Left lobe of liver (tissue), 2 donors: ENCODE measurements around the gene BLOC1S4. TPM values are rescaled to one million over a fixed set of nuclear protein-coding genes. Genes with fewer than 3 reads are reported as not detected.

Experiments used
- ATAC-seq: fragments of 200-7000 bp; cut with Tn5 transposase; one replicate; pipeline ENCODE4 v1.9.1; 2020; ENCODE audit warnings: mild to moderate bottlenecking, moderate library complexity
- DNase-seq: peaks from one replicate; pipeline ENCODE4 v3.0.0-alpha.2; 2020; ENCODE audit warnings: low spot score
- total RNA-seq: library from RNA; stranded (reverse); gene quantifications from one replicate; pipeline ENCODE4 v1.2.1, GENCODE V29; 2021
- donor health status: DM: no; HTN: no; CAD: no; lungs with moderate emphysema.
- donor health status: DM: no; HTN: yes; CAD: no.

Gene BLOC1S4
- total RNA-seq, 1 donor from 2014 or later, result 6.5 TPM

DNA sequence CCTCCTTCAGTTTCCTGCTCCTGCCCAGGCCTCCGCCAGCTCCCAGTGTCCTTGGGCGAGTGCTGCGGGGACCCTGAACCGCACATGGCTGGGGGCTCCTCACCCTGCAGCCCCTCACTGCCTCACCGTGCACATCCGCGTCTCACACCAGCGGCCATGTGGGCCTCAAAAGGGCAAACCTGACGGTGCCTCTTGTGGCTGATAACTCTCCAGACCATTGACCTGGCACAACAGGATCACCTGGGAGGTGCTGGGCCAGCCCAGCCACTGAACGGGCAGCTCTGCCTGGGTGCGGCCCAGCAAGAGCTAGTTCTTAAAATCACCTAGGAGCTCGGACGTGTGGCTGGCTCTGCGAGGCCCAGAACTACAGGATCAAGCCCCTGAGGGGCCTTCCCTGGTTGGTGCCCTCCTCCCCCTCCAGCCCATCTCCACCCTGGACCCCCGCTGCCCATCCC, 26.4 kb upstream of the BLOC1S4 start:
- DNase-seq, result peak; percentile 63

GRCh38 chr4:6692379-6692778, 23.6 kb upstream of the BLOC1S4 start:
- ATAC-seq, result no peak
- DNase-seq, result no peak

More for the DNA sequence above, 26.4 kb upstream of the BLOC1S4 start:
- peak; percentile 90 for ATAC-seq

DNA sequence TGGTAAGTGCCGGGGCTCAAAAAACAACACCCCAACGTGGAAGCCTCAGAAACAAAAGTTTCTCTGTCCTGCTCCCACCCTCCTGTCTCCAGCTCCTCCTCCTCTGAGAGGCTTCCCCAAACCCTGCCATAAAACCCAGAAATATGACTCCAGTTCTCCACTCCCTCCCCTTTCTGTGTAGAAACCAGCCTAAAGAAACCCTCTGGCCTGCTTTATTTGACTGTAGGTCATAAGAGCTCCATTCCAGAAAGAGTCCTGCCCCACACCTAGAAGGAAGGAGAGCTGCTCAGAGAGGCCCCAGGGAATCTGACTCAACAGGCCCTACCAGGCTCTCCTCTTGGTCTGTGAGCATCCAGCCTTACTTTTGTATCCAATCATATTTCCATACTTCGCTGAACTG, 23.2 kb upstream of the BLOC1S4 start:
- ATAC-seq (no peak), DNase-seq (no peak)

DNA sequence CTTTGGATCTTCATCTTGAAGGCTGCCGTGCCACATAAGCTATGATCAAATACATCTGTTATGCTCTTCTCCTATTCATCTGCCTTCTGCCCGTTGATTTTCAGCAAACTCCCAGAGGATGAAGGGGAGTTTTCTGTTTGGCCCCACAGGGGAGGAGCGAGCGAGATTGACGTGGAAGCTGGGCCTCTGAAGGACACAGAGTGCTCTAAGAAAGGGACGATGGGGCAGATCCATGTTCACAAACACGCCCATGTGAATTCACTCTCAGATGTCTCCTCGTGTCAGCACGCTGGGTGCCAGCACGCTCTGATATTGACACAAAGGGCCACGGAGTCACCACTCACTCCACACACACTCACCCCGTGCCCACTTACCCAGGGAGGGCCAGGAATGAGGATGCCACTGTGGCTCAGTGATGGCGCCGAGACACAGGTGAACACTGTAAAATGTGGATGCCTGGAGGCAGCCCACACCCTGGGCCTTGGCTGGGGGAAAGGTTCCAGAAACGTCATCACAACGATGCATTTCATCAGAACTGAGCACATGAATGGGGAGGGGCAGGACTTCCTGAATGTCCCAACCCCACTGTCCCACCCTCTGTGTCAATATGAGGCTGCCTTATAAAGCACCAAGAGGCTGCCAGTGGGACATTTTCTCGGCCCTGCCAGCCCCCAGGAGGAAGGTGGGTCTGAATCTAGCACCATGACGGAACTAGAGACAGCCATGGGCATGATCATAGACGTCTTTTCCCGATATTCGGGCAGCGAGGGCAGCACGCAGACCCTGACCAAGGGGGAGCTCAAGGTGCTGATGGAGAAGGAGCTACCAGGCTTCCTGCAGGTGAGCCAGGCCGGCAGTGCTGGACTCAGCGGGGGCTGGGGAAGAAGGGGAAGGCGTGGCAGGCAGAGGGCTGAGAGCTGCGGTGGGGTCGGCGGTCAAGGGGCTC, 22.5 kb upstream of the BLOC1S4 start, which contains the start of gene S100P:
S100P (plus strand) TSS at position 648 of the 946 bp plus-strand sequence; CDS start at position 703, 55 bp downstream.
- no peak for DNase-seq
- no peak for ATAC-seq

- DNase-seq, result no peak
Observed at GRCh38 chr4:6694177-6694901, 21.6 kb upstream of the BLOC1S4 start.

GRCh38 chr4:6695660-6696610, 20.0 kb upstream of the BLOC1S4 start:
- DNase-seq (peak; percentile 84), ATAC-seq (peak; percentile 92)

More at GRCh38 chr4:6694177-6694901, 21.6 kb upstream of the BLOC1S4 start:
- ATAC-seq, result no peak

- DNase-seq, result no peak
Observed at GRCh38 chr4:6696611-6697010, 19.4 kb upstream of the BLOC1S4 start.

DNA sequence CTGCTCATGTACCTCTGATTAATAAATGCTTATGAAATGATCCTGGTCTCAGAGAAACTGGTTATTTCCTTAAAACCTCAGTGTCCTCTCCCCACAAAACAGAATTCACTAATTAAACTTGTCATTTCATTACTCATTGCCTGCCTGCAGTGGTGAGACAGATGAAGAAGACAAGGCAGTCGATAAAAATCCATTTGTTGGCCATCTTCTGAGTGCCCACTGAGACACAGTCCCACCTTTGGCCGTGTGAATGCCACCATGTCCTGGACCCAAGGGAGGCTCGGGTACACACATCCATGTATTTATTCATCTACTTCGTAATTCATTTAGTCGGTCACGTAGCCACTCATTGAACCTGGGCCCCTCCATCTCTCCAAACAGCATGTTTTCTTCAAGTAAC, 18.8 kb upstream of the BLOC1S4 start:
- no peak for ATAC-seq
- DNase-seq, result no peak

More at GRCh38 chr4:6696611-6697010, 19.4 kb upstream of the BLOC1S4 start:
- ATAC-seq, result peak; percentile 12

DNA sequence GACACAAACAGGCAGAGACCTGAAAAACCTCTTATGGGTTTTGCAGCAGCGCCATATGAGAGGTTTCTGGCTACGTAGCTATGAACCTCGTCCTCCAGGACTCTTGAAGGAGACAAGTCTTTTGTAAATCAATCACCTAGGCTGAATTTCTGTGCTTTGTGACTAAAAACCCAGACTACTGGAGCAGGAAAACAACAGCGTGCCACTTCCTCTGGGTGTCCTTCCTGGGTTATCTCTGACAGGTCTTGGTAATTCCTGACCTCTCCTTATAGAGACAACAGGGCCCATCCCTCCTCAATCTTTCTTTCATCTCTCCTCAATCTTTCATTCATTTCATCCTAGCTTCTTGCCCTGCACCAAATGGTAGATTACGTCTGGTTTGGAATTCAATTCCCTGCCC, 16.6 kb upstream of the BLOC1S4 start:
- ATAC-seq (no peak), DNase-seq (no peak)

DNA sequence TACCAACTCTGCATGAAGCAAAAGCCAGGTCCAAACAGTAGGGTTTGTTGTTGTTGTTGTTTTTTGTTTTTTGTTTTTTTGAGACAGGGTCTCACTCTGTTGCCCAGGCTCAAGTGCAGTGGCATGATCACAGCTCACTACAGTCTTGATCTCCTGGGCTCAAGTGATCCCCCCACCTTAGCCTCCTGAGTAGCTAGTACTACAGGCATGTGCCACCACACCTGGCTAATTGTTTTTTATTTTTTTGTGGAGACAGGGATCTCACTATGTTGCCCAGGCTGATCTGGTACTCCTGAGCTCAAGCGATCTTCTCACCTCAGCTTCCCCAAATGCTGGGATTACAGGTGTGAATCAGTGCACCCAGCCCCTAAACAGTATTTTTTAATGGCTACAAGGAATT, 16.1 kb upstream of the BLOC1S4 start:
- no peak for ATAC-seq
- no peak for DNase-seq

DNA sequence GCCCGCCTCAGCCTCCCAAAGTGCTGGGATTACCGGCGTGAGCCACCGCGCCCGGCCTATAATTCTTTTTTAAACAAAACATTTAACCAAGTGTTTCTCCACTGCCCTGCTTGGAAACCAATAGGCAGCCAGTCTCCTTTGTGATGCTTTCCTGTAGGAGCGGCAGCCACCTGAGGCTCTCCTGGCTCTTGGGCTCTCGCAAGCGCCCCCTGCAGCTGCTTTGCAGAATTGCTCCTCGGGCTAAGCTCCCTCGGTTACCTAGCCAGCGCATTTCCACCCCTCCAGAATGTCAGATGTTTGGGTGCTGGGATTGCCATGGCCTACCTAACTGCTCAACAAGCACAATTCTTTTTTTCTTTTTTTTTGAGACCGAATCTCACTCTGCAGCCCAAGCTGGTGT, 14.6 kb upstream of the BLOC1S4 start:
- DNase-seq (no peak), ATAC-seq (no peak)

DNA sequence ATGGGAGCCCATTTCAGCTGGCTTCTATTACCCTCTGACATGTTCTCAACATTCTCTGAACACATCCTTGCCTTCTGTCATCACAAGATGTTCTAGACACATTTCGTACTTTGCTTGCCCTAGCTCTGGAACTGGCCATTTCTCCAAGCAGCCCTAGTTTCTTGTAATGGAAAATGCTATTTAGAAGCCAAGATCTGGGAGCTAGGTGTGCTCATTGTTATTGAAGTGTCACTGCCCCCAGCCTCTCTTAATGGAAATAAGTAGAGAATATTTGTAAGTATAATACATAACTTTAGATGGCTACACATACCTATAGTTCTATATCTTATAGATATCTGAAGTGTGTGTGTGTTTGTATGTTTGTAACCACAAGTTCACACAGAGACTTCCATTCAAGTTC, 13.2 kb upstream of the BLOC1S4 start:
- no peak for DNase-seq

GRCh38 chr4:6703786-6704185, 12.2 kb upstream of the BLOC1S4 start:
- DNase-seq (no peak), ATAC-seq (no peak)

More for the DNA sequence above, 13.2 kb upstream of the BLOC1S4 start:
- ATAC-seq, result no peak

- DNase-seq (no peak), ATAC-seq (no peak)
Observed at GRCh38 chr4:6705646-6706045, 10.3 kb upstream of the BLOC1S4 start.

GRCh38 chr4:6706173-6706572, 9.8 kb upstream of the BLOC1S4 start:
- DNase-seq (no peak), ATAC-seq (no peak)

DNA sequence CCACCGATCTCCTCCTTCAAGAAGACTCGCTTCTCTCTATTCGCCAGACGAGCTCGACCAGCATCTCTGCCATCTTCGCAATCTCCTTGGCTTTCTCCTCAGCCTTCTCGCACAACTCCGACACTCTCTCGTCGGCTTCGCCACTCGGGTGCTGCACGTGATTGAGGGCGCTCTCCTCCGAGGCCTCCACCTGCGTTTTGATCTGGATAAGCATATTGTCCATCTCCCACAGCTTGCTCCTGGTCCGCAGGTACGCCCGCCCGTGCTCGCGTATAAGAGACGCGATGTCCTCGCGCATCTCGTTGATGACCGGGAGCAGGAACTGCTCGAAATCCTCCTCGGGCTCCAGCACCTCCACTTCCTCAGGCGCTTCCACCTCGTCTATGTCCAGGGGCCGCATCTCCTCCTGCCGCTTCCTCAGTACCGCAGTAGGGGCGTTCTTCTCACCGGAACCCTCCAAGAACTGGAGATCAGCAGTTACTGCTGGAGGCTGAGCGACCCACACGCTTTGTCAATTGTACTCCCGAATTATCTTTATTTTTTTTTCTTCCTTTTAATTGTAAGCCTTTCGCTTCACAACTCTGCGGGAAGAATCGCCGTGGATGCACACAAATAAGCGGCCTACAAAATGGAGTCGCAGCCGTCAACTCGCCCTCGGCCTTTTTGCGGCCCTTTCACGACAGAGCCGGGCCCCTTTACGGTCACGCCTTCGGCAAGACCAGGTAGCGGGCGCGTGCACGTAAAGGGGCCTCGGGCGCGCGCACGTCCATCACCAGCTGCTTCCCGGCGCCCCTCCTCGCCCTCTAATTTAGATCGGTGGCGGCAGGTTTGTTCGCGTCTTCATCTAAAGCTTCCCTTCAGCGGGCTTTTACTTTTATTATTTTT, 6.5 kb upstream of the BLOC1S4 start, which contains the start of gene MRFAP1L1:
MRFAP1L1 (minus strand) TSS at position 636 of the 885 bp plus-strand sequence; CDS start at position 400, 236 bp downstream.
- peak; percentile 98 for ATAC-seq
- peak; percentile 96 for DNase-seq

DNA sequence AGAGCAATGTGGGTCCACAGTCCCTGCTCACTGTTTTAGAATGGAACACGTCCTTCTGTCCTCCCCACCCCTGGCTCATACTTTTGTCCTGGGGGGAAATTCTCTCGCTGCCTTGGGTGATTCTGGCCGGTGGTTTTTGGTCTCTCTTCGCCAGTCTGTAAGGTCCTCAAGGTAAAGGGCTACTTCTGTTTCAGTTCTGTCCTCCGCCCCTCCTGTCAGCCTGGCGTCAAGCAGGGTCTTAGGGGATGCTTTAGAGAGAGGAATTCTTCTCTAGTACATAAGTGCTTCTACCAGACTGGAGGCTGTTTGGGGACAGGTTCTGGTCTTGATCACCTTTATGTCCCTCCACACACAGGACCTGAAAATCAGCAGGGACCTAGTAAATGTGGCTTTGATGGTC, 5.7 kb upstream of the BLOC1S4 start:
- no peak for DNase-seq

GRCh38 chr4:6710996-6711395, 5.0 kb upstream of the BLOC1S4 start:
- ATAC-seq (no peak), DNase-seq (no peak)

More for the DNA sequence above, 5.7 kb upstream of the BLOC1S4 start:
- no peak for ATAC-seq

DNA sequence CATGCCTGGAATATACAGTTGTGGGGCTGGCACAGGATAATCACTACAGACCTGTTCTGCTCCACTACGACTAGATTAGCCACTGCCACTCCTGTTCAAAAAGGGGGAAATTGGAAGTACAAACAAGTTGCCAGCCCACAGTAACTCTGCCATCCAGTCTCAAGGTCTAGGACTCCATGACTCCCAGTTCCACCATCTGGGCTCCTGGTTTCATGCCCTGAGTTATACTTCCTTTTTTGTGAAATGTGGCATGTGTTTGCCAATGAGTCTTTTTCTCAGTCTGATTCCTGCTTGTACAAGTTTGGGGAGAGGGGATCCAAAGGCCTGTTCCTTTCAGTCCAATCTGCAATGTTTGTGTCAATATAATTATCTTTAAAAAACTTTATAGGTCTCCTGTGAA, 1.0 kb upstream of the BLOC1S4 start:
- ATAC-seq (no peak), DNase-seq (no peak)
